Sigmoid colon (tissue), 4 donors: ENCODE measurements around the gene CRYBB2.

Source experiments
- POLR2A ChIP-seq, 2 donors: fragments of 450-650 bp; IDR thresholded peaks; one replicate each; pipeline ENCODE4 v1.6.1; 2016; ENCODE audit warnings: antibody characterized with exemption in 2 of 2, mild to moderate bottlenecking in 2 of 2, moderate library complexity in 2 of 2
- POLR2AphosphoS5 ChIP-seq, 4 donors: sonication (generic); formaldehyde crosslinking; IDR thresholded peaks; one replicate each; pipeline ENCODE4 v1.6.1; 2017; ENCODE audit warnings: antibody characterized with exemption in 4 of 4
- TF ChIP-seq, protein P1 (sequence below), 4 experiments: fragments of 450-650 bp in 3 of 4; fragments of 200-600 bp in 1 of 4; IDR thresholded peaks; one replicate each; pipeline ENCODE4 v1.5.1; 2016 to 2019; ENCODE audit warnings: antibody characterized with exemption in 4 of 4, mild to moderate bottlenecking in 3 of 4, moderate library complexity in 2 of 4

DNA sequence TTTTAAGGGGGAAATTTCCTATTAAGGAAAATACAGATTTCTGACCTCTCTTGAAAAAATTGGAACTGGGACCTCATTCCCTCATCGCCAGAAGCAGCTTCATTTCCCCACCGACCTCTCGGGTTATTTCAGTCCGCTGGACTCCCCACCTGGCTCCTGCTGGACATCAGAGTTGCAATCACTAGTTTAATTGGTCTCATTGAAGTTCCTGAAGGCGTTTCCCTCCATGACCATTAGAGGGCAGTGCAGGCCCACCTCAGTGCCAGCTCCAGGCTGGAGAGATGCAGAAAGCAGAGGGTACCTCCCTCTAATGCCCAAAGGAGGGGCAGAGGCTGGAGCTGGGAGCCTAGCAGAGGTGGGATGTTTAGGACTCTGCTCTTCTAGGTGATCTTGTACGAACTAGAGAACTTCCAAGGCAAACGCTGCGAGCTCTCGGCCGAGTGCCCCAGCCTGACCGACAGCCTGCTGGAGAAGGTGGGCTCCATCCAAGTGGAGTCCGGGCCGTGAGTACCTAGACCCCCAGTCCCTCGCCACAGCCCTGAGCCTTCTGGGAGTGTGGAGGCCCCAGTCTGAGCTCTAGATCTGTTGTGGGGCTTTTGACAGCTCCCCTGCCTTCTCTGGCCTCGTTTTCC, 17.0 kb upstream of the CRYBB2 start:
- TF ChIP-seq, protein P1, sequence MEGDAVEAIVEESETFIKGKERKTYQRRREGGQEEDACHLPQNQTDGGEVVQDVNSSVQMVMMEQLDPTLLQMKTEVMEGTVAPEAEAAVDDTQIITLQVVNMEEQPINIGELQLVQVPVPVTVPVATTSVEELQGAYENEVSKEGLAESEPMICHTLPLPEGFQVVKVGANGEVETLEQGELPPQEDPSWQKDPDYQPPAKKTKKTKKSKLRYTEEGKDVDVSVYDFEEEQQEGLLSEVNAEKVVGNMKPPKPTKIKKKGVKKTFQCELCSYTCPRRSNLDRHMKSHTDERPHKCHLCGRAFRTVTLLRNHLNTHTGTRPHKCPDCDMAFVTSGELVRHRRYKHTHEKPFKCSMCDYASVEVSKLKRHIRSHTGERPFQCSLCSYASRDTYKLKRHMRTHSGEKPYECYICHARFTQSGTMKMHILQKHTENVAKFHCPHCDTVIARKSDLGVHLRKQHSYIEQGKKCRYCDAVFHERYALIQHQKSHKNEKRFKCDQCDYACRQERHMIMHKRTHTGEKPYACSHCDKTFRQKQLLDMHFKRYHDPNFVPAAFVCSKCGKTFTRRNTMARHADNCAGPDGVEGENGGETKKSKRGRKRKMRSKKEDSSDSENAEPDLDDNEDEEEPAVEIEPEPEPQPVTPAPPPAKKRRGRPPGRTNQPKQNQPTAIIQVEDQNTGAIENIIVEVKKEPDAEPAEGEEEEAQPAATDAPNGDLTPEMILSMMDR (IDR thresholded peaks at IDR 0.05): peak; percentile 9 to 91 (median 56)
- no peak for TF ChIP-seq POLR2AphosphoS5 (IDR thresholded peaks at IDR 0.05)
- no peak for TF ChIP-seq POLR2A (IDR thresholded peaks at IDR 0.05)
